Umbilical cord (tissue), 2 donors: ENCODE data around the gene GDA. TPM values are rescaled to one million over a fixed set of nuclear protein-coding genes. Genes with fewer than 3 reads are reported as not detected.

Experiments used
- DNase-seq: peaks from one replicate; pipeline ENCODE4 v3.0.0-alpha.2; 2015; ENCODE audit warnings: low spot score
- total RNA-seq: library from RNA; depleted of rRNA; stranded (reverse); fragments of >200 nt; gene quantifications from one replicate; pipeline ENCODE4 v1.2.3, GENCODE V29; 2014; ENCODE audit warnings: low replicate concordance; ENCODE audit not compliant: insufficient read depth

The GDA gene
- total RNA-seq, 1 donor from 2014 or later: 6.0 TPM

DNA sequence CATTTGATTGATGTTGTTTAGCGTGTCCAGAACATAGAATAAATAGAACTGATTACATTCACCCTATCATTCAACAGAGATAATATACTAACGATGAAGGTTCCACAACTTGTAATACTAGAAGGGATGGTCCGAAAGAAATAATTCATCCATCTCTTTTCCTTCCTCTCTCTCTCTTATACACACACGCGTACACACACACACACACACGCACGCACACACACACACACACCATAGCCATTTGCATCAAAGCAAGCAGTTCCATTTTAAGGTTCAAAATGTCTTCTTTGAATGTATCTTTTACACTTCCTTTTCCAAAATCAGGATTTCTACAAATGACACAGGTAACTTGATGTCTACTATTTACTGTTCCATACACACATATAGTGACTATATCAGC, 887 bp downstream of the GDA start:
- no peak for DNase-seq

DNA sequence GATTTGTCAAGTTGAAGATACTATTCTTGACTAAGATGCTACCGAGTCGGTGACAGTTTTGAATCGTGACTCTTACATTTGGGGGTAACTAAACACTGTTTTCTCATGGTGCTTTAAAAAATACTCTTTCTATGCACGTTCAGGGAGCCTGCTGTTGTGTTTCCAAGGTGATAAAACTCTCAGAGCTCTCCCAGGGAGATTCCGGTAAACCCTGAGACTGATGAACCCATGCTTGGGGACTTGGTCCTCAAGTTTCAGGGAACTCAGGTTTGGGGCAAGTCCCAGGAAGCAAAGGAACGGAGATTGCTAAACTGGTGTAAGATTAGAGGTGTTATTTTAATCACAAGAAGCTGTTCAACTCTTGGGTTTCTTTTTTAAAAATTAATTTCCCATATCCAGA, 1.4 kb downstream of the GDA start:
- DNase-seq: no peak

DNA sequence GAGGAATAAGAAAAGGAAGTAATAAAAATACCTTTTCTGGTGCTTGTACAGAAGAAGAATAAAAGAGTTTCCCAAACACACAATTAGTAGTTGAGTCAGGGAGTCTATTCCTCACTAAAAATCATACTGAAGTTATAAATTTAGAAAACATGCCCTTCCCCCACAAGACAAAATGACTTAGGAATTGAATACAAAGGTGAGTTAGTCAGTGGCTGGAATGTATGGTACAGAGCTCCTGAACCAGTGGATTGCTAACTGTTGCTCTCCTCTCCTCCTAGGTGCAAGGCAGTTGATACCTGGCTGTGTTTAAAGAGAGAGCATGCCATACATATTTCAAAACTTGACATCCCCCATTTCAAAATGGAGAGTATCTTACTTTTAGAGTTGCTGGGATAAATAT, 1.9 kb downstream of the GDA start:
- no peak for DNase-seq

DNA sequence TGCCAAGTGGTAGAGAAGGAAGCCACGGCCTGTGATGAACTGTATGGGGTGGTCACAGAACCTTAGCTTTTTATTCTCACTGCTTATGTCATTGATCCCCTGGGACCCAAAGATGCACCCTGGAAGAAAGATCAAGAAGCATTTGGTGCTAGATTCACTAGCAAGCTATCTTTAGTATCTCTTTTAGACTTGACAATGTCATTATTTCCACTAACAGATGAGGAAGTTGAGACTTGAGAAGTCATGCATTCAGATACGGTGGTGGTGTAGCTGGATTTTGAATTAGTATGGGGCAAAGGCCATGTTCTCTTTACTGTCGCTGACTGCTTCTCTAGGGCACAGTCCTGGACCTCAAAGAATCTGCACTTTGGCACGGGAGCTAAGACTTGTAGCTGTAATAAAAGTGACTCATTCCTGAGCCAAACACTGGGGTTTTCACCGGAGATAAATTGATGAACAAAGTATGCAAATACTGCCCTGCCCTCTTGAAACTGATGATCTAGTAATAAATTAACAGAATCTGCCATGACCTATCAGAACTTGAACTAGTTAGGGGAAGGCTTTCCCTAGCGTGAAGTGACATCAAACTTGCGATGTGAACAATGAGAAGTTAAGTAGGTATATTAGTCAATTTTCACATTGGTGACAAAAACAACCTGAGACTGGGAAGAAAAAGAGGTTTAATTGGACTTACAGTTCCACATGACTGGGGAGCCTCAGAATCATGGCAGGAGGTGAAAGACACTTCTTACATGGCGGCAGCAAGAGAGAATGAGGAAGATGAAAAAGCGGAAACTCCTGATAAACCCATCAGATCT, 5.4 kb downstream of the GDA start:
- DNase-seq: no peak

DNA sequence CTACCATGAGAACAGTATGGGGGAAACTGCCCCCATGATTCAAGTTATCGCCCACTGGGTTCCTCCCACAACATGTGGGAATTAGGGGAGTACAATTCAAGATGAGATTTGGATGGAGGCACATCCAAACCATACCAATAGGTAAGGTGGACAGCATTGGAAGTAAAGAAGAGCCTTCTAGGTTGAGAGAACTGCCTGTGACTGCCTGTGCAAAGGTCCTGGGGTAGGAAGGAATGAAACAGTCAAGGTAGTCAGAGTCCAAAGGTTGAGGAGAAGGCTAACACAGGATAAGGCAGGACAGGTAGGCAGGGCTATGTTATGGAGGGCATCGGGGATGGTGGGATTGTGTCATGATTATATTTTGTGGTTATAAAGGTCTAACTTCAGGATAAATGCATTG, 6.1 kb downstream of the GDA start:
- DNase-seq: no peak

DNA sequence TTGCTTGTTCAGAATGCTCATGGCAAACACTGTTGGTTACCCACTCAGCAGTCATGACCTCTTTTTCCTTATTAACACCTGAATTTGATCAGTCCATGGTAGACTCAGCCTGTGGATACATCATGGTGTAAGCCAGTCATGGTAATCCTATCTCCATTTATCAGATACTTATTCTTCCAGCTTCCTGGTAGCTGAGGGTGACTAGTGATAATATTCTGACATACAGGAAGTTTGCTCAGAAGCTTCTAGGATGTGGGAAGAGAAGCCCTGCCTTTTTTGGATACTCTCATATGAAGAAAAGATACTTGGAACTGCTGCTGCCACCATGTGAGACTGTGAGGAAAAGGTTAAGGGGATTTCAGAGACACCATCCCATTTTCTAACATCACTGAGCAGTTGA, 7.3 kb downstream of the GDA start:
- DNase-seq: no peak

DNA sequence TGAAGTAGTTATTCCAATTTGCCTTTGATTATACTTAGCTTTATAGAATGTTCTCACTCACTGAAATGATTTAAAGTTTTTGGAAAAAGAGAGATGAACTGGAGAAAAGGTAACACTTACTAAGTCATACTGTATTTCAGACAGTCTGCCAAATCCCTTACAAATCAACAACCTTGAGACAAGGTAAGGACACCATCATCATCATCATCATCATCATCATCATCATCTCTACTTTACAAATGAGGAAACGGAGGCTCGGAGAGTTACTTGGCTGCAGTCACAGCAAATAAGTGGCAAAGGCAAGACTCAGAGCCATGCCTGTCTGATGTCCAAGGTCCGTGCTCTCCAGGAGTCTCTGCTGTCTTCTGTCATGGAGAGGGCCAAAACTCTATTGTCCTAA, 9.4 kb downstream of the GDA start:
- DNase-seq: no peak

DNA sequence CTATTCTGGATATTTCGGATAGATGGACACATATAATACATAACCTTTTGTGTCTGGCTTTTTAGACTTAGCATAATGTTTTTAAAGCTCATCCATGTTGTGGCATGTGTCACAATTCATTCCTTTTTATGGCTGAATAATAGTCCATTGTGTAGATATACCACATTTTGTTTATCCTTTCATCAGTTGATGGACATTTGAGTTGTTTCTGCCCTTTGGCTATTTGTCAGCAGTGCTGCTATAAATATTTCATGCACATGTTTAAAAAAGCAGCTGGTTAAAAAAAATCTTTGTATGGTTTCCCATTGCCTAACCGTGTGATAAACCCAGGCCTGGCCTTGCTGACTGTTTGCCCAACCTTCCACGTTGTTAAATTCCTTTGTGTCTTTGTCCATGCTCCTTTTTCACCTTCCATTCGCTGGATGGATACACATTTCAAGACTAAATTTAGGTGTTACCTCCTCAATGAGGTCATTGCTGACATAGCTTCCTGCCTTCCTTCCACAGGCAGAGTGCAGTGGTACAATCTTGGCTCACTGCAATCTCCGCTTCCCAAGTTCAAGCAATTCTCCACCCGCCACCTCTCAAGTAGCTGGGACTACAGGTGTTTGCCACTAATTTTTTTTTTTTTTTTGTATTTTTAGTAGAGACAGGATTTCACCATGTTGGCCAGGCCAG, 11.3 kb downstream of the GDA start:
- DNase-seq: no peak

DNA sequence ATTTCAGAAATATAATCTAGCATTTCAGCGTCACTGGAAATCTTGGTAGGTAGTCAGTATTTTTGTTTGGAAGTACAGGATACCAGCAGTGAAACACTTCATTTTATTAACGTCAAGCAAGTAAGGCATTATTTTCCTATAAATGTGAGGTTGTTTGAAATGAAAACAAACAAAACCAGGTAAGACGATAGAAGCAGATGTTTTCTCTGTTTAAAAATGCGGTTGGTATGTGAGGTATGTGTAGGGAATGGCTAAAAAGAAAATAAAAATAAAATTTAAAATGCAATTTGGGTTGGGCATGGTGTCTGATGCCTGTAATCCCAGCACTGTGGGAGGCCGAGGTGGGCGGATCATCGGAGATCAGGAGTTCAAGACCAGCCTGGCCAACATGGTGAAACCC, 16.1 kb downstream of the GDA start:
- no peak for DNase-seq

DNA sequence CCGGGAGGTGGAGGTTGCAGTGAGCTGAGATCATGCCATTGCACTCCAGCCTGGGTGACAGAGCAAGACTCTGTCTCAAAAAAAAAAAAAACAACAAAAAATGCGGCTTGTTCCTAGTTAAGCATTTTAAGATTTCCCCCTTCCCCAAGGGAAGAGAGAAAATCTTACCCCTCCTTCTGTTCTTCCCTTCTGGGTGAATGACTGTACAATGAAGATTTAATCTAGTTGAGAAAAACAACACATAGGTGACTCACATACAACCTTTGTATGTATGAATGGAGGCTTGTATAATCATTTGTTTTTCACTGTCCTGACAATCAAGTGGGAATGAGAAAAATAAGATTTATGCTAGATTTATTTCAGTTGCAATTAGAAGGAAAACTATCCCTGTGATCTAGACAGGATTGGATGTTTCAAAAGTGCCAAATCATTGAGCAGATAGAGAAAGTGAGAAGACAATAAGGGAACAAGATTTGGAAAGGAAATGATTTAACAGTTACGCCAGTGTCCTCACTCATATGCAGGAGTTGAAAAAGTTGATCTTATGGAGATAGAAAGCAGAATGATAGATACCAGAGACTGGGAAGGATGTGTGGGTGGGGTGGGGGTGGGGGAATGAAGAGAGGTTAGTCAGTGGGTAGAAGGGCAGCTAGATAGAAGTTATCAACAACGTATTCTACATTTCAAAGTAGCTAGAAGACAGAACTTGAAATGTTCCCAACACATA, 16.7 kb downstream of the GDA start:
- no peak for DNase-seq

DNA sequence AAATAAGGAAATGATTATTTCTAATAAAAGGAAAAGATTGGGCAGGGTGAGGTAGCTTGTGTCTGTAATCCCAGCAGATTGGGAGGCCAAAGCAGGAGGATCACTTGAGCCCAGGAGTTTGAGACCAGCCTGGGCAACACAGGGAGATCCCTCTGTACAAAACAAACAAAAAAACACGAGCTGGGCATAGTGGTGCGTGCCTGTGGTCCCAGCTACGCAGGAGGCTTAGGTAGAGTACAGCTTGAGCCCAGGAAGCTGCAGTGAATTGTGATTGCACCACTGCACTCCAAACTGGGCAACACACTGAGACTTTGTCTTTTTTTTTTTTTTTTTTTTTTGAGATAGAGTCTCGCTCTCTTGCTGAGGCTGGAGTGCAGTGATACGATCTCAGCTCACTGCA, 18.8 kb downstream of the GDA start:
- no peak for DNase-seq

DNA sequence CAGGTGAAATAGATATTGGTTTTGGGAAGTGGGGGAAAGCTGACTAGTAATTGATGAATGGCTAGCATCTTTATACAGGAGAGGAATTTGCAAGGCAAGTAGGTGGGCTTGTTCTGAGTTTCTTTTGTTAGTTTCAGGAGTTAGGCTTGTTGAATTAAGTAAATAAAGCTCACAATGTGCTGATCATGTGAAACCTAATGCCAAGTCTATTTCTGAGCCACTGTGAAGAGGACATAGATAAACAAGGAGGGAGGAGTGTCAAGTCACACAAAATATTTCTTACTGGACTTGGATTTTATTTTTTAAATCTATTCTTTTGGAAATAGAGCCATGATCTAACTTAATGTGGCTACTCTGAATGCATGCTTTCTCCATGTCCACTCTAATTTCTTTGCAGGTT, 19.9 kb downstream of the GDA start:
- no peak for DNase-seq

DNA sequence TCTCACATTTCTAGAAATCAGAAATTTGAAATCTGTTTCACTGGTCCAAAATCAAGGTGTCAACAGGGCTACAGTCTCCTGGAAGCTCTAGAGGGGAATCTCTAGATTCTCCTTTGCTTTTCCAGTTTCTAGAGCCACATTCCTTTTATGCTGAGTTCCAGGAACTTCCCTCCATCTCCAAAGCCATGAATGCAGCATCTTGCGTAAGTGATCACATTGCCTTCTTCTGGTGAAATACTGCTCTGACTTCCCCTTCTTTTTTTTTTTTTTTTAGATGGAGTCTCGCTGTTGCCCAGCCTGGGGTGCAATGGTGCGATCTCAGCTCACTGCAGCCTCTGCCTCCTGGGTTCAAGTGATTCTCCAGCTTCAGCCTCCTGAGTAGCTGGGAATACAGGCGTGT, 23.8 kb downstream of the GDA start:
- no peak for DNase-seq

DNA sequence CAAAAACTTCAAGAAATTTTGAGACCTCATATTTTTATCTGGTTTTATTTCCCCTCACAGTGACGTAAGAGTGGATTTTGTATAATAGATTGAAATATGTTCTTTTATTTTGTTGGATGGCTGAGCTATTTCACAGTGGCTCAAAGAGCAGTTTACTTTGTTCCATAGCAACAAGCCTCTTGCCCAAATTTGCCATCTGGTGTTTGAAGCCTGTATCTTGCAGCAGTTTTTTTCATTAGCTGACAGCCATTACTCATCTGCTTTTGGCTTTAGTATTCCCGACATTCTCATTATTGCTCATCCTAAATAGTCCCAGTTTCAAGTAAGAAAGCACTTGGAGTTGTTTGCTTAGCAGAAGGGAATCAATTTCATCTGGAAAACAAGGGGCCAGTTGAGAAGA, 36.3 kb downstream of the GDA start:
- no peak for DNase-seq

DNA sequence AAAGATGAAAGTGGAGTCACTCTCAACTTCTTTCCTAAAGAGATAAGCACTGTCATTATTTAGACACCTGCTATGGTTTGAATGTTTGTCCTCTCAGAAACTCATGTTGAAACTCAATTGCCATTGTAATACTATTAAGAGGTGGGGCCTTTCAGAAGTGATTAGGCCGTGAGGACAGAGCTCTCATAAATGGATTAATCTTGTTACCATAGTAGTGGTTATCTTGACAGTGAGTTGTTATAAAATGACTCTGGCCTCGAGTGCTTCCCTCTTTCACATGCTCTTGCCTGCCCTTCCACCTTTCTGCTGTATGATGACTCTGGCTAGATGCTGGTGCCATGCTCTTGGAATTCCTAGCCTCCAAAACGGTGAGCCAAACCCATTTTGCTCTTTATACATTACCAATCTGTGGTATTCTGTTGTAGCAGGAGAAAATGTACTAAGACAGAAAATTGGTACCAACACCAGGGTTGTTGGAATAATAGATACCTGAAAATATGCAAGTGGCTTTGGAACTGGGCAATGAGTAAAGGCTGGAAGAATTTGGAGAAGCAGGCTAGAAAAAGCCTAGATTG, 38.0 kb downstream of the GDA start:
- DNase-seq: no peak

DNA sequence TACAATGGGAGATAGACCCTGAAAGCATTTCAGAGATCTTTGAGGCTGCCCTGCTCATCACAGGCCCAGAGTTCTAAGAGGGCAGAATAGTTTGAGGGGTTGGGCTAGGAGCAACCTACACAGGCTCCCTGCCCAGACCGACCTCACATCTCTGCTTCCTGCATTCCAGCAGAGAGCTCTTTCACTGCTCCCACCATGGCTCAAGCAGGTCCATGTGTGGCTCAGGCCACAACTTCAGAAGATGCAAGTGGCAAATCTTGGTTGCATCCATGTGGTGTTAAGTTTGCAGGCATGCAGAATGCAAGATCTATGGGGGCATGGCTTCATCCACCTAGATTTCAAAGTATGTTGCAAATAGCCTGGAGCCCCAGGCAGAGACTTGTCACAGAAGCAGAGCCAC, 39.0 kb downstream of the GDA start:
- DNase-seq: no peak

DNA sequence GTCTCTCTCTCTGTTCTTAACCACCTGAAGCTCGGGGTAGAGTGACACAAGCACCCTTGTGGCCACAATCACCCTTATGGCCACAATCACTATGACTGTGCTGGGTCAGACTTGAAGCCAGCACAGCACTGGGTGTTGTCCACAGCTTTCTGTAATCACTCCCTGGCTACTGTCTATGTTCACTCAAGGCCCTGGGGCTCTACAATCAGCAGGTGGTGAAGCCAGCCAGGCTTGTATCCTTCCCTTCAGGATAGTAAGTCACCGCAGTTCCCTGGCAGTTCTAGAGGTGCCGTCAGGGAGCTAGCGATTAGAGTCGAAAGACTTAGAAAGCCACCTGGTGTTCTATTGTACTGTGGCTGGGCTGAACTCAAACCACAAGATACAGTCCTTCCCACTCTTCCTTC, 44.2 kb downstream of the GDA start:
- DNase-seq: no peak

DNA sequence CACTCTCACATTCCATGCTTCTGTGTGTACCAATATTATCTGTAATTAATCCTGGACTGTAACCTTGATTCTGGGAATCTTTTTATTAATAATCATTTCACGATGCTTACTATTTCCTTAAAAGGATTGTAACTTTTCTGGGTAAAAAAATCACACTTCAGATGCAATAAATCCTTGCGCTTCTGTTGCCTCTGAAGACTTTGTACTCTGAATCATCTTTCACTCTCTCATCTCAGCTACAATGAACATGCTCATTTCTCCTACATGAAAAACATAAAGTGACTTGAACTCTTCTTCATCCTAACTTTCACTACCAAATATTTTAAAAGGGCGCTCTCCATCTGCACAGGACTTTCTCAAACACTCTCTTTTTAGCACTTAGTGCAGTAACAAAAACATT, 50.0 kb downstream of the GDA start:
- no peak for DNase-seq

DNA sequence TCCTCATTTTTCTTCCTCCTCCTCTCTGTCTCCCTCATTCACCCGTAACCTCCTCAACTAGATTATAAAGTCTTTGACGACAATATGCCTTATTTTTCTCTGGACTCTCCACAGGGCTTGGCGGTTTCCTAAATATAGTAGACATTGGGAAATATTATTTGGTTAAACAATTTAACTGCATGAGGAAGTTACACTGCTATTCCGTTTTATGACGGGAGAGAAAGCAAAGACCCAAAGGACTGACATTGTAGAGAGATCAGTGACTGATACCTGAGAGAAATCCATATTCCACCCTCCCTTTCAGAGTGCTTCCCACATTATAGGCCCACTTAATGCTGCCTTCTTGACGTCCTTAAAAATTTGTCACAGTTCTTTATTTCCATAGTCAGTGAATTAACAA, 51.2 kb downstream of the GDA start:
- DNase-seq: no peak

DNA sequence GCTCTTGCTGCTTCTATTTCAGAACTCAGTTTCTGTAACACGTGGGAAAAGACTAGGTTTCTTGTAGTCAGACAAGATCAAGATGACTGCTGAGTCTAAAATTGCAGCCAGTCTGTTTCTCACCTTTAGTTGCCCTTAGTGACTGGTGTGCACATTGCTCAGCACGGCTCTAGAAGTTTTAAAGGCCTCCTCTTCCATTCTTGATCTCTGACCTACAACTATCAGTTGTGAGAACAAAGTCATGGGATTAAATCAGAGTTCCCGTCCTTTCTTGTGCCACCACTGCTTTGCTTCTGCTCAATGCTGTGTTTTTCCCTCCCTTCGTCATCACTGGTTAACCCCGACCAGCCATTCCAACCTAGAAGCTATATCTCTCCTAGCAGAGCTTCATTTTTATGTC, 52.8 kb downstream of the GDA start:
- DNase-seq: no peak

DNA sequence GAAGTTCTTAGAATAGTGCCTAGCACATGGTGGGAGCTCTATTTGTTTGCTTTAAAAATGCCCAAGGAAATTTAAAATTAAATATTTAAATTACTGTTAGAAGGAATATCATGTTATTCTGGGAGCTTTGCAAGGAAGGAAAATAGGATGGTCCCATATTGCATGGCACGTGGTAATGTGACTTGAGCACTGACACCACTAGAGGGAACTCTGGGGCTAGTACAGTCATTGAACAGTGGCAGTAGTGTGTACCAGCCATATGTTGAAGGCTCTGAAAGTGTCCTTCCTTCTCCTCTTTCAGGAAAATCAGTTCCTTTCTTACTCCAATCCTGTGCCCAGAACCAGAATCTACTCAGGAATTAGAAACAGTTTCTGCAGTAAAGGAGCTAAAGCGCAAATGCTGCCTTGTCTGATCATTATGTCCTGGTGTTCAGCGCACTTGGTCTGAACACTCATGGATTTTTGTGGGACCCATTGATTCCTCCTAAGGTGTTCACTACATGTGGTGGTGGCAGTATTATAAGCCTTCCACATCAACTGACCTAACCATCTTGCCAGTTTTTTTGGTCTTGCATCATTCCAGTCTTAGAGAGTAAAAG, 54.1 kb downstream of the GDA start:
- DNase-seq: peak; percentile 30

DNA sequence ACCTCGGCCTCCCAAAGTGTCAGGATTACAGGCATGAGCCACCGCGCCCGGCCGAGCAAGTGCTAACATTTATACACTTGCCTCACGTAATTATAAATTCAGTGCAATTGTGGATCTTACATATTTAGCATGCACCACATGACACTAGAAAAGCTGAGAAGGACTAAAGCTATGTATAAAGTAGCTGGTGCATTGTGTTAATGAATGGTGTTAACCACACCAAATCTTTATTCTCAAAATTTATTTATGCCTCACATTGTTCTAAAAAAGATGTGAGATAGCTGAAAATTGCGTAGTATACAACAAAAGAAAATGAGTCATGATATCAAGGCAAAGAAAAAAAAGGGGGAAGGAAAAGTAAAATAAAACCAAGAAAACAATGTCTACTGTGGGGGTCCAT, 54.8 kb downstream of the GDA start:
- DNase-seq: no peak
